Stimulated activated CD8-positive, alpha-beta memory T cell treated with anti-CD3 and anti-CD28 coated beads, Interleukin-15, amount 100 ng/mL, for 24 hours (primary cell): ENCODE results near the gene BATF2.
"Not testable (repeated sequence)": the region's sequence is repeated elsewhere in the genome, so short reads cannot be mapped to it uniquely, and the experiment has no call there.

Experiments
- DNase-seq: peaks from one replicate; pipeline ENCODE4 v3.0.0-alpha.2; 2020; ENCODE audit warnings: low read depth

The BATF2 gene

DNA sequence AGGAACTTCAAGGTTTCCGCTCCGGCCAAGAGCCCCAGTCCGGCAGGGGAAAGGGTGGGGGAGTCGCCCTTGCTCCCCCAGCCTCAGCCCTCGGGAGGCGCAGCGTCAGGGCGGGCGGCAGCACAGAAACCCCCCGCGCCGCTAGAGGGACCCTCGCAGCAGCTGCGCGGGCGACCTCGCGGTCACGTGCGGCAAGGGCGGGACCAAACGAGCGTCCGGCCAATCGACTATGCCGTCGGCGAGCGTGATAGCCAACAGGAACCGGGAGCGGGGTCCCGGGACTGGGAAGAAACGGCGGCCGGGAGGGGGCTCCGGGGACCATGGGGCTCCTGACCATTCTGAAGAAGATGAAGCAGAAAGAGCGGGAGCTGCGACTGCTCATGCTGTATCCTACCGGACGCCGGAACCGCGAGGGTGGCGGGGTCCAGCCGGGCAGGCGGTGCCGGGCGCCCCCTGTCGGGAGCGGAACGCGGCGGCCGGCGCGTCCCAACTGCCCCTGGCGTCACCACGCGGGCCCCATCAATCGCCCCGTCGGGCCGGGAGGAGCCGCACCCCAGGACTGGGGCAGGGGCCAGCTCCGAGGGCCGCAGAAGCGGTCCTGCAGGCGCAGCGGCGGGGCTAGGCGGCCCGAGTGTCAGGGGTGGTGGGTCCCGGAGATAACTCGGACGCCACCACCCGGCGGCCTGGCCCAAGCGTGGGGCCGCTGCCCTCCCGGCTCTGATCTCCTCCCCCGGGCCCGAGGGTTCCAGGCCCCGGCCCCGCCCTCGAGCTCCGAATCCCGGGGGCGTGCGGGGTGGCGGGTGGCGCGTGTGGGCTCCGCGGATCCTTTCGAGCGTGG is 17.3 kb upstream of the BATF2 start, which contains the start of gene ARL2:
TSS of gene ARL2 (plus strand) at position 273 of the 838 bp plus-strand sequence. CDS start at position 321, 48 bp downstream.
- peak; percentile 67 for DNase-seq

DNA sequence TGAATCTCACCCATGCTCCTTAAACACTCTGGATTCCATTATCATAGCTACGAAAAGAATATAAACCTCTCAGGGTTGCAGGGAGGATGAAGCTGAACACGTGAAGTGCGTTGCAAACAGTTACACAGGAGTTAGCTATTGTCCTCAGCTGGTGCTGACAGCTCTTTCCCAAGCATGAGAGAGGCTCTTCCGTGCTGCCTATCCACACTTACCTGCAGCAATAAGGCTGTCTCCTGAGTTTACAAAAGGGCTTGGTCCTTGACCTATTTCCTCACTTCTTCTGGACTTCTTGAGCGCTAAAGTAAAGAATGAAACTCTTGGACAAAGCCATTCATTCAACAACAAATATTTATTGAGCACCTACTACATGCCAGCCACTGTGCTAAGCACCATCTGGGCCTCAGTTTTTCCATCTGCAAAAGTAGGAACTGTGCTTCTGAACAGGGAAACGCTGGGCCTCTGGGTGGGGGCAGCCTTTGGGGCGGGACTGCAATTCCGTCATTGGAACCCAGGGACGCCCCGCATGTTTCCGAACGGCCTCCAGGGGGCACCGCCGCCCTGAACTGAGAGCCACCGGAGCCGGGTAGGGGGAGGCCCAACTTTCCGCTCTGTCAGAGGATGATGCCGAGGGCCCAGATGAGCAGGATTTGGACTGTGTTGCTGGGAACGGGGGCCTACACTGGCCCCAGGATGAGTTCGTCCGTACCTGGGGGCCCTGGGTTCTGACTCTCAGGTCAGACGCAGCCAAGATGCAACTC is 16.5 kb upstream of the BATF2 start:
- peak; percentile 77 for DNase-seq

DNA sequence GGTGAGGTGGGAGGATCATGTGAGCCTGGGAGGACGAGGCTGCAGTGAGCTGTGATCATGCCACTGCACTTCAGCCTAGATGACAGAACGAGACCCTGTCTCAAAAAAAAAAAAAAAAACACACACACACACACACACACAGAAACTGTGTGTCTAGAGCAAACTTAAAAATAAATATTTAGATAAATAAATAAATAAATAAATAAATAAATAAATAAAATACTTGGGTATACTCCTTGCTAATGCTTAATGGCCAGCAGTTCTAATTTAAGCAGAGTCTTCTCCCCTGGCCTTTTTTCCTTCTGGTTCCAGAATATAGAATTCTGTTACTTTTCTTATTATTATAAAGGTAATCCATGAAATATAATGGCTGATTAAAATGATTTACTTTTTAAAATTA is 12.1 kb upstream of the BATF2 start:
- DNase-seq: no peak

DNA sequence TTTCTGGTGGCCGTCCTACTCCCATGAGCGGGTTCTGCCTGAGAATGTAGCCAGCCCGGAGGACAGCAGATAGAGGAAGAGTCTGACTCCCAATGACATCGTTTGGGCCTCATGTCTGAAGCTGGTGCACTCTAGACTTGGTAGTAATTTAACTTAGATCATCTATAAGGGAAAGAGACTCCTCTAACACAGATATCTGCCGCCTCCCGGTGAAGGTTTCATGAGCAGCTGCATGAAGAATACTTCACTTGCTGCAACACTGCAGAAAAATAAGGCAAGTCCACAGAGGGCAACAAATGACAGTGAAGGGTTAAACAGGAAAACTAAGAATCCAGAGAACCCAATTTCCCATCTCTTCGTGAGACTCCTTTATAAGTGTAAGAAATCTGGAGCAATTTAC is 11.2 kb upstream of the BATF2 start:
- DNase-seq: no peak

DNA sequence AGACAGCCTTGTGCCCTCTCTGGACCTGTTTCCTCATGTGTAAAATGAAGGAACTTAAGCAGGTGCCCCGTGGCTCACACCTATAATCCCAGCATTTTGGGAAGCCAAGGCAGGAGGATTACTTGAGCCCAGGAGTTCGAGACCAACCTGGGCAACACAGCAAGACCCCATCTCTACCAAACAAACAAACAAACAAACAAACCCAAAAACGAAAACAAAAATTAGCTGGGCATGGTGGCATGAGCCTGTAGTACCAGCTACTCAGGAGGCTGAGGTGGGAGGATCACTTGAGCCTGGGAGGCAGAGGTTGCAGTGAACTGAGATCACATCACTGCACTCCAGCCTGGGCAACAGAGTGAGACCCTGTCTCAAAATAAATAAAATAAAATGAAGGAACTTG is 7.2 kb upstream of the BATF2 start:
- DNase-seq: not testable (repeated sequence)

DNA sequence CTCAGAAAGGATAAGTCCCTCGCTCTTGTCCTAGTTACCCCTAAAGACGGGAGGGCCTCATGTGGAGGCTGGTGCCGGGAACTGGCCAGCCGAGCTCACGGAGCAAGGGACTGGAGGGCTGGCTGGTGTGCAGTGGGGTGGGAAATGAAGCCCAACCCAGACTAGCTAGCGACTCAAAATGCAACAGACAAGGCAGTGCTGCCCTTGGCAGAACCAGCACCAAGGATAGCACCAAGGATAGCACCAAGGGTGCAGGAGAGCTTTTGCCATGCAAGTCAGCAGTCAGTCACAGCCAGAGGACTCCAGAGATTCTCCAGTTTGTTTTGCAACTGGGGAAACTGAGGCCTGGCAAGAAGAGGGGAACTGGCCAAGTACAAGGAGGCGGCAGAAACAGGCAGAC is 6.5 kb upstream of the BATF2 start:
- no peak for DNase-seq

DNA sequence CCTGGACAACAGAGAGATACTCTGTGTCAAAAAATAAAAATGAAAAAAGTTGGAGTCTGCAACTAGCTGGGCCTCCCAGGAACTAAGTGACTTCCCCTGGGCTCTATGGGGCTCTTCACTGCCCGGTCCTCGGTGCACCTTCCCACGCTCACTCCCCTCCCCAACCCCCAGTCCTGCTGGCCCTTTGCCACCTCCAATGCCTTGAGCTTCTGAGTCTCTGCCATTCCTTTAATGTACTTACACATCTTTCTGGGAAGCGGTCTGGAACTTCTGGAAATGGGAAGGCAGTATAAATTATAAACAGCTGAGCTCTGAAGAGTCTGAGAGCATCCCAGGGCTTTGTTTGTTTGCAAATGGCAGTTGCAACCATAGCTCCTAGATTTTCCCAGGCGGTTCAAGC is 5.9 kb upstream of the BATF2 start:
- DNase-seq: no peak

DNA sequence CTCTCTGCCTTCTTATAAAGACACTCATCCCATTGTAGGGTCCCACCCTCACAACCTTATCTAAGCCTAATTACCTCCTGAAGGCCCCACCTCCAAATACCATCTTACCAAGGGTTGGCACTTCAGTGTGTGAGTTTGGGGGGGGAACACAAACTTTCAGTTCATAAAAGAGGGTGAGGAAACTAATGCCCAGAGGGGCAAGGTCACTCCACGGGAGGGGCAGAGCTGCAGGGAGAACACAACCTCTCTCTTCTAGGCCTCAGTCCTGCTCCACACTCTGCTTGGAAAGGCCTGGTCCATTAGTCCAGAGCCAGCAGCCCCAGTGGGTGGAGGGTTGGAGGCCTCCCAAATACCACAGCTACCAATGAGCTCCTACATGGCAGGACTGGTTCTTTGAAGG is 2.7 kb upstream of the BATF2 start:
- DNase-seq: no peak

DNA sequence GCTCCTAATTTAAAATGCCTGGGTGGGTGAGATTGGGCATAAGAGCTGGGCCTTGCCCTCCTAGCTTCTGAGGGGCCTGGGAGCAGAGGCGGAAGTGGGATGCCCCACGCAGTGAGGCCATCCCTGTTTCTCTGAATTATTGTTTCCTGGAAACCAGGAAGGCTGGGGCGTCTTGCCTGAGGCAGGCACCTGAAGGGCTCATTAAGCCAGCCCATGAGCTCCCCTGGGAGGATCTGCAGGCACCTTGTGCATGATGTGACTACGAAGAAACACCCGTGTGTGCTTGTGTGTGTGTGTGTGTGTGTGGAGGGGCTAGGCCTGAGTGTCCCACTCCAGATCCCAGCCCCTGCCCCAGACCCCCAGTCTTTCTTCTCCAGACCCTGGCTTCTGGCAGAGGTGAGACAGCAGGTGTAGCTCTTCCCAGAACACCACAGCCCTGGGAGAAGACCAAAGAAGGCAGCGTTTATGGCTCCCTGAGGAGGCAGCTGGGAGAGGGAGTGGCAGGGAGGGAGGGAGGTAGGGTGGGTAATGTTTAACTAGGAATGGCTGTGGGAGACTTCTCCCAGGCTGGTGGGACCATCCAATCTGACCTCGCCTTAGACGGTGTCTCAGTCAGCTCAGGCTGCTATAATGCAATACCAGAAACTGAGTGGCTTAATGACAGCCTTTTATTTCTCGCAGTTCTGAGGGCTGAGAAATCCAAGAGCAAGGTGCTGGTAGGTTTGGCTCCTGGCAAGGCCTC is 2.1 kb upstream of the BATF2 start:
- no peak for DNase-seq

DNA sequence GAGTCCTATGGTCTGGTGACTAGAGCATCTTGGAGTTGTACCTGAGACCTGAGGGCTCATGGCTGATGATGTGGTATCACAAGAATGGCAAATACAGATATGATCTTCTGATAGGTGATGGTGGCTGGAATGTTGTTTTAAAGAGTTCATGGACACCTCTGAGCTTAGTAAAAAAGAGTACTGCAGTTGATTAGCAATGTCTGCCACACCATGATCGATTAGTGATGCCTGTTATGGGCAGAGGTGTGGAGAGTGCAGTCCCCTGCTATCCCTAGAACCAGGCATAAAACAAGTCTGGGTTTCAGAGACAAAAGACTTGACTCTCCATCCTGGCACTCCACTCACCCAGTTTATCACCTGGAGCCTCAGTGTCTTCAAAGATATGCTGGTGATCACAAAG is 1.4 kb upstream of the BATF2 start:
- no peak for DNase-seq

DNA sequence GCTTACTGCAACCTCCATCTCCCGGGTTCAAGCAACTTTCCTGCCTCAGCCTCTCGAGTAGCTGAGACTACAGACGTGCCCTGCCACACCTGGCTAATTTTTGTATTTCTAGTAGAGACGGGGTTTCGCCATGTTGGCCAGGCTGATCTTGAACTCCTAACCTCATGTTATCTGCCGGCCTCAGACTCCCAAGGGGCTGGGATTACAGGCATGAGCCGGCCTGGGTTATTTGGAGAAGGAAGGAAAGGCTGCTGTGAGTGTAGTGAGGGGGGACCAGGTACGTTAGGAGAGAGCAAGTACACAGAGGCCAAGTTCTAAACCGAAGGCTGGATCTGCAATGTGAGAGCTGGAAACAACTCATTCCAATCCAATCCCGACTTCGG is 453 bp downstream of the BATF2 start:
- DNase-seq: no peak

DNA sequence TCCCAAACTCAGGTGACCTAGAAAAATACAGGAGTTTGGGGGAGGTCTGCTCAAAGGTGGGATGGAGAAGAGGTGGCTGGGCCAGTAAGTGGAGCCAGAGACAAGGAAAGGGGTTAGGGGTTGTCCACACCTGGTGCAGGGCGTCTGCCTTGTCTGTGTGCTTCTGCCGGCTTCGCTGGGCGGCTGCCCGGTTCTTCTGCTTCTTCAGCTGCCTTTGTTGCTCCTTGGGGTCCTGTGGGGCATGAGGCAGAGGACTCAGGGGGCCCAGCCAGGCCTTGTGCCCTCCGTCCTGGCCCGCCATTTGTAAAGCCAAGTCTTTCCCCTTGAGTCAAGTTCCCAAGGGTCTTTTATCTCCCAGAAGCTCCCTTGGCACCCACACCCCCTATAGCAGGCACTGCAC is 2.5 kb downstream of the BATF2 start:
- DNase-seq: no peak

DNA sequence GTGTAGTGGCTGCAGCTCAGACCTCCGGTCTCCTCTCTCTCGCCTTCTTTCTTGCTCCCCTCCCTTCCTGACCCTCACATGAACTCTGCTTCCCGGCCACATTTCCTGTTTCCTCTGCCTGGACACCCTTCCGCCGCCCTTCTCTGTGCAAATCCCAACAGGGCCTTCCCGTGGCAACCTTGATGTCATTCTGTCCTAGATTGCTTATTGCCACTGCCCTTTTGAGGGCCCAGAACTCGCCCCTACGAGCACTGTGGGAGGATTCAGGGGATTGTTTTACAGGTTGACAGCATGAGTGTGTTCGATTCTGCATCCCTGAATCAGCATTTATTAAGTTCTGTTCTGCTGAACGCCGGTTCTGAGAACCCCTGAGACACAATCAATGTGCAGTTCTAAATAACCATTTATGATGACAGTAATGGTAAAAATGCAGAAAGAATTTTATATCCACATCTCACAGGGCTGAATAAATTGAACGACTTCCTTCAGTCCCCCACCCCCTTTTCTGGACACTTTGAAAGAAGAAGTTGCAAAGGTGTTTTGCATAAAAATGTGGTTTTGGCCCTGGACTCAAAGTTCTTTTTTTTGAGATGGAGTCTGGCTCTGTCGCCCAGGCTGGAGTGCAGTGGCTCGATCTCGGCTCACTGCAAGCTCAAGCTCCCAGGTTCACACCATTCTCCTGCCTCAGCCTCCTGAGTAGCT is 6.4 kb downstream of the BATF2 start:
- no peak for DNase-seq

DNA sequence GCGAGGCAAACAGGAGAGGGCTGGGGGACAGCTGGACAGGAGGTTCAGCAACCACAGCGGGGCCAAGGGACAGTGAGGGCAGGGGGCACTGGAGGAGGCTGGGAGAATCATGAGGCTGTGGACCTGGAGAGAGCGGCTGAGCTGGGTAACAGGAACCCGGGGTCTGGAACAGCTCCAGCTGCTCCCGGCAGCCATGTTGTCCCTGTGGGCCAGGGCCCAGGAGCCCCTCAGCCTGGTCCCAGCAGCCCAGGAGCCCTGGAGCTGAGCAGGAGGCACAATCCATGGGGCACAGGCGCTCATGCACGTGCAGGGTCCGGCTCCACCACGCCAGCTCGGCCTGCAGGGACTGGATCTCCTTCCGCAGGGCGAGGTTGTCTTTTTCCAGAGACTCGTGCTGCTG is 7.4 kb downstream of the BATF2 start:
- no peak for DNase-seq

DNA sequence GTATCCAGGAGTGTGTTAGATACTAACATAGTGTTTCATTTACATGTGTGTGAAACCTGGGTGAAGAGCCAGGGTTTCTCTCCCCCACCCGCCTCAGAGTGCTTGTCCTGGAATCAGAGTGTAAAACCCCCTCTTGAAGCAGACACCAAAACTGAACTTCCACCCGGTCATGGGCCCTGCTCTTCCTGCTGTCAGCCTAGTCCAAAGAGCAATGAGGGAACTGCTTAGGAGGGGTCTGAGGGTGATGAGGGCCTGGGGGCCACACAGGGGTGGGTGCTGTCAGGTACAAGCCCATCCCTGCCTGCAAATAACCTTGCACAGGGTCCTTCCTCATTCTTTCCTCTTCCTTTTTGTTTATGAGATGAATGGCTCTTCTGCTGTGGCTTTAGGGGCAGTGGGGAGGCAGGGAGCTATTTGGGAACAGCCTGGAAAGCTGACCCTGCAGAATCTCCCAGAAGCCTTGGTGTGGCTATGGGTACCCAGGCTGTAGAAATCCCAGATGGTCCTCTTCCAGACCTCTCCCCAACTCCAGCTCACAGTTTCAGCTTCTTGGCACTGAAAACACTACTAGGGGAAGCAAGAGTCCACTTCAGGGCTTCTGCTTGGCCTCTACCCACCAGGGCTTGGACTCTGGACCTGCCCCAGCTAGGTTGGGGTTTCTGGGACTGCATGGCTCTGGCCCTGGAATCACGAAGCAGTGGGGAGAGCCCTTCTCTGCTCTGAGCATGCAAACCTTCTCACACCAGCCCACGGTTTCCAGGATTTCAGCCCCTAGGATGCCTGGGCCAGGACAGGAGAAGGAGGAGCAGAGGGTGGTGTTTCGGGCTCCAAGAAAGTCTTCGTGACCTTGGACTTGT is 8.5 kb downstream of the BATF2 start:
- no peak for DNase-seq

DNA sequence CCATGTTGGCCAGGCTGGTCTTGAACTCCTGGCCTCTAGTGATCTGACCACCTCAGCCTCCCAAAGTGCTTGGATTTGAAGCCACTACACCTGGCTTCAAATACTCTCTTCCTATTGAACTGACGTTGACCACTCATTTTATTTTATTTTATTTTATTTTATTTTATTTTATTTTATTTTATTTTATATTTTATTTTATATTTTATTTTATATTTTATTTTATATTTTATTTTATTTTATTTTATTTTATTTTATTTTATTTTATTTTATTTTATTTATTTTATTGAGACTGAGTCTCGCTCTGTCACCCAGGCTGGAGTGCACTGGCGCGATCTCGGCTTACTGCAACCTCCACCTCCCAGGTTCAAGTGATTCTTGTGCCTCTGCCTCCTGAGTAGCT is 13.4 kb downstream of the BATF2 start:
- not testable (repeated sequence) for DNase-seq

DNA sequence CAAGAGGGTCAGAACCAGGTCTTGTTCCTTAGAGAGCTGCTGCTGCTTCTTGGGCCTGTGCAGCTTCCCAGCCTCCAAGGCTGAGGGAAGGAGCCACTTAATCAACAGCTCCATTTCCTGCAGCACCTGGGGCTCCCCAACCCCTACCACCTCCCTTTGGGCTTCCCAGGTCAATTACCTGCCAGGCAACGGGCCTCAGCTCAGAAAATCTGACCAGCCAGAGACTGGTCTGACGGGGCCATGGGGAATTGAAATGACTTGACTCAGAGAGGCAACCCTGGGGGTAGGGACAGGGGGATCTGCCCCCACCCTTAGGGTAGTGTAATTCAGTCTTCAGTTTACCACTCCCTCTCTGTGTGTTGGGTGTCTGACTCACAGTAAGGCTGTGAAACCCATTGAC is 20.1 kb downstream of the BATF2 start:
- no peak for DNase-seq

DNA sequence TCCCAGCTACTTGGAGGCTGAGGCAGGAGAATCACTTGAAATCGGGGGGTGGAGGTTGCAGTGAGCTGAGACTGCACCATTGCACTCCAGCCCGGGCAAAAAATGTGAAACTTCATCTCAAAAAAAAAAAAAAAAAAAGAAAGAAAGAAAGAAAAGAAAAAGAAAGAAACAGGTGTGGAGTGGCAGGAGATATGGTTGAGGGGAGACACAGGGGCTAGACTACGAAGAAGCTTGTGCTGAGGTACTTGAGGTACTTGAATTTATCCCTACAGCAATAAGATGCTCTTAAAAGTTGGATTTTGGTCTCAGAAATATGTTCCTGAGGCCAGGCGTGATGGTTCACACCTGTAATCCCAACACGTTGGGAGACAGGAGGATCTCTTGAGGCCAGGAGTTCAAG is 22.6 kb downstream of the BATF2 start:
- no peak for DNase-seq

DNA sequence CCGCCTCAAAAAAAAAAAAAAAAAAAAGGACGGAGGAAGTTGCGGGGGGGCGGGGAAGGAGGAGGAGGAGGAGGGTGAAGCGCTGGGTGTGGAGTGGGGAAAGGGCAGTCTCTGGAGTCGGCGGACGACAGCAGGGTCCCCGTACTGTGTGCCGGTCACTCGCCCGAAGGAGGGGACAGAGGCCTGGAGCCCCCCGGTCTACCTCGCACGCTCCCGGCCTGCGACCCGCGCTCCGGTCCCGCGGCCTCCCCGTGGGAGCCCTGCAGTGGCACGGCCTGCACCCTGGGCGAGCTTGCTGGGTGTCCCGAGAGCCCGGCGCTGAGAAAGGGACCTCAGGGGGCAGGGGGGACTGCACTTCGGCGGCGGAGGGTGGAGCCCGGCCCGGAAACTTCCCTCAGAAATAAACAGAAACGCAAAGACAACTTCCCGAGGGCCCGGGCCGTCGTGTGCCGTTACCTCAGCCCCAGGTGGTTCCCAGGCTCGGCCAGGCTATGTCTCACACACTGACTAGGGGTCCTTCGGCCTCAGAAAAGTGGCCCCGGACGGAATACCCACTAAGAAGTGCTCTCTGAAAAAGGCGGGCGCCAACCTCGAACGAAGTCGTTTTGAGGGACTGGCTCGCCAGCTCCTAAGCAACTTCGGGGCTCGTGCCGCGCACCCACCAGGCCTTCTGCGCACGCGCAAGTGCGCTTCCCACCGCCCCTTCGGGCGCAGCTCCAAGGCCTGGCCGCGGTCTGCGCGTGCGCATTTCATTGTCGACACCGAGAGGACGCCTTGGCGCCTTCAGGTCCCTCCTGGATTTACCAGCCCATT is 25.1 kb downstream of the BATF2 start, which contains the start of gene MAJIN:
TSS of gene MAJIN (minus strand) at position 688 of the 813 bp plus-strand sequence. CDS start 12,703 bp downstream, outside the sequence.
- peak; percentile 84 for DNase-seq

DNA sequence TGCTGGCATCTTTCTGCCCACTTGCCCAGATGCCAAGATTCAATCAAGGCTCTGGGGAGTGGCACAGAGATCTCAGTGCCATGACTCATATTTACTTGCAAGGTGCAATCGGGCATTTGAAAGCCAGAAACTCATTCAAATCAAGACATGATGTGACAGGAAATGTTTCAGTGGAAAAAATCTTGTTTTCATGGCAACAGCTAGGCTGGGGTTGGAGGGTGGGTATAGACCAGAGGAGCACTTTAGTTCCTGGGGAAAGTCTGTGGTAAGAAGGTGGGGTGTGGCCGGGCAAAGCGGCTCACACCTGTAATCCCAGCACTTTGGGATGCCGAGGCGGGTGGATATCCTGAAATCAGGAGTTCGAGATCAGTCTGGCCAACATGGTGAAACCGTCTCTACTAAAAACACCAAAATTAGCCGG is 26.0 kb downstream of the BATF2 start:
- no peak for DNase-seq
